ENCODE measurements around the gene PPL. TPM values are rescaled to one million over a fixed set of nuclear protein-coding genes. Genes with fewer than 3 reads are reported as not detected.

PPL gene
- total and polyA plus RNA-seq, 2 of the 8 experiments (the other 6 are each of a cell fraction or from before 2014, with no cell fraction given): 11.3 to 29.5 TPM

DNA sequence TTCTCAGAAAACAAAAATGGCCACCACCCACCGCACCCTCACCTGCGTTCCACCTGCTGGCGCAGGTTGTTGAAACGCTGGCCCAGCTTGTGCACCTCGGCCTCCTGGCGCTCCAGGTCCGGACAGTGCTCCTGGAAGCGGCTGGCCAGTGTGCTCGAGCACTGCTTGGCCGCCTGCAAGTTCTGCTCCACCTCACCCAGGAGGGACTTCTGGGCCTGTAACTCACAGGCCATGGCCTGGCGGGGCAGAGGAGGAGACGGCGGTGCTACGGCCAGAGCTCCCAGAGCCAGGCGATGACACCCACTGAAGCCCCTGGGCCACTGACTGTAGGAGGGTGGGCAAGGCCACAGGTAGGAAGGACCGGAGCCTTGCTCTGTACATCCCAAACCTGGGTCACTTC is 46.3 kb downstream of the PPL start:
- Histone ChIP-seq H3K79me2 (ENCODE audit: control insufficient read depth in 1 of 2, insufficient read depth in 2 of 2, low read length in 2 of 2) (no peaks in the 10 kb centered on the region), H3K79me1 (ENCODE audit: low read depth, low read length) (no peaks in the 10 kb centered on the region), H3K56ac (replicated peaks; ENCODE audit: insufficient read length, low read depth, low read length) (no peak overlapping the region), H4K5ac (ENCODE audit: insufficient read length, low read depth, low read length) (no peak overlapping the region), H4K20me1 (replicated peaks in 1 of 2; ENCODE audit: control insufficient read depth in 1 of 2, insufficient read depth in 2 of 2, low read length in 2 of 2) (peaks cover 0 to 3% of the 10 kb centered on the region in 2 experiments), H3K23ac (ENCODE audit: insufficient read length) (no peak overlapping the region), H3K4ac (replicated peaks; ENCODE audit: insufficient read length, low read depth, low read length) (no peak overlapping the region), H2AK5ac (ENCODE audit: low read depth, low read length) (no peak overlapping the region), H3K23me2 (ENCODE audit: low read depth, low read length) (no peaks in the 10 kb centered on the region), H3K27me3 (replicated peaks in 1 of 4; ENCODE audit: control insufficient read depth in 3 of 4, extremely low read depth in 1 of 4, insufficient read depth in 3 of 4, low read length in 3 of 4) (no peaks in the 10 kb centered on the region), H4K91ac (replicated peaks; ENCODE audit: insufficient read length, low read length) (no peak overlapping the region), H2BK20ac (ENCODE audit: low read length) (no peak overlapping the region), H3K4me1 (replicated peaks in 1 of 4; ENCODE audit: control insufficient read depth in 3 of 4, insufficient read depth in 4 of 4, low read length in 3 of 4) (no peaks in the 10 kb centered on the region), H2AFZ (ENCODE audit: low read length) (no peak overlapping the region), H3K4me3 (ENCODE audit: extremely low read depth in 1 of 4, insufficient read depth in 2 of 4, low read depth in 3 of 4, low read length in 4 of 4) (no peak overlapping the region), H2BK12ac (ENCODE audit: low read depth, low read length) (no peak overlapping the region), H3K9ac (replicated peaks in 1 of 4; ENCODE audit: extremely low read depth in 1 of 4, low read depth in 3 of 4, low read length in 3 of 4) (no peak overlapping the region), H2BK15ac (ENCODE audit: low read length) (no peak overlapping the region), H2BK120ac (replicated peaks; ENCODE audit: low read depth, low read length) (no peak overlapping the region), H3K4me2 (ENCODE audit: insufficient read depth in 1 of 2, low read depth in 2 of 2, low read length in 2 of 2) (no peak overlapping the region), H3K27ac (ENCODE audit: low read depth, low read length) (no peak overlapping the region), H4K8ac (ENCODE audit: extremely low read depth, insufficient read depth, low read length) (no peak overlapping the region), H3K9me3 (ENCODE audit: insufficient read depth in 2 of 2, low read depth in 1 of 2, low read length in 1 of 2) (no peaks in the 10 kb centered on the region), H3K14ac (ENCODE audit: insufficient read length) (no peak overlapping the region), H2BK5ac (ENCODE audit: low read depth, low read length) (no peak overlapping the region), H3K18ac (ENCODE audit: extremely low read depth, low read length) (no peak overlapping the region), H3K36me3 (ENCODE audit: control insufficient read depth in 2 of 4, insufficient read depth in 4 of 4, low read length in 3 of 4) (peaks cover 5 to 47% (median 26%) of the 10 kb centered on the region in 4 experiments; a peak in 5 of 8 replicates)
- WGBS, 2 experiments (ENCODE audit: extremely low coverage in 1 of 2, insufficient coverage in 1 of 2, insufficient read length in 1 of 2, insufficient replicate concordance in 2 of 2, low coverage in 1 of 2, low lambda C conversion rate in 2 of 2, missing lambda C conversion rate in 1 of 2): 95% methylated on average over 16 of the region's 16 CpGs; no CpG with 5 or more reads in 1 of the 2 experiments
- CTCF ChIA-PET (ENCODE audit: partially characterized antibody): interaction anchor here (0.9 to 3.5 kb wide), 3 partner anchors 49 to 66 kb away, joined by 3 to 15 read pairs (median 5); no protein-coding TSS in a partner anchor
- POLR2A ChIA-PET (ENCODE audit: partially characterized antibody): interaction anchor here (1.0 to 1.6 kb wide), 3 partner anchors 17 to 57 kb away, joined by 3 to 5 read pairs (median 3); no protein-coding TSS in a partner anchor
- DNase-seq (ENCODE audit: low read depth in 1 of 2, low spot score in 2 of 2): no peak
- FAIRE-seq: no peak
- TF ChIP-seq KDM5A (IDR thresholded peaks at IDR 0.05; ENCODE audit: low read length): no peak
- no peak for TF ChIP-seq TAF1 (IDR thresholded peaks at IDR 0.05; ENCODE audit: low read depth, low read length)
- TF ChIP-seq MAFK (IDR thresholded peaks at IDR 0.05; ENCODE audit: low read depth, low read length): no peak
- TF ChIP-seq NANOG (IDR thresholded peaks at IDR 0.05; ENCODE audit: insufficient read depth, low read depth, low read length, poor library complexity, severe bottlenecking): no peak
- no peak for TF ChIP-seq CEBPB (IDR thresholded peaks at IDR 0.05; ENCODE audit: low read depth, low read length)
- no peak for TF ChIP-seq POU5F1 (IDR thresholded peaks at IDR 0.05; ENCODE audit: low read depth, low read length)
- TF ChIP-seq SP1 (IDR thresholded peaks at IDR 0.05; ENCODE audit: low read depth, low read length): no peak
- no peak for TF ChIP-seq RBBP5 (IDR thresholded peaks at IDR 0.05; ENCODE audit: borderline replicate concordance, low read depth, low read length)
- no peak for TF ChIP-seq ZNF274 (IDR thresholded peaks at IDR 0.05; ENCODE audit: borderline replicate concordance, extremely low read depth, low read length)
- TF ChIP-seq RAD21 (IDR thresholded peaks at IDR 0.05 in 1 of 2, conservative IDR thresholded peaks at IDR 0.05 in 1 of 2; ENCODE audit: low read depth in 2 of 2, low read length in 2 of 2): no peak
- no peak for TF ChIP-seq RFX5 (IDR thresholded peaks at IDR 0.05; ENCODE audit: borderline replicate concordance, low read depth, low read length)
- TF ChIP-seq FOSL1 (IDR thresholded peaks at IDR 0.05; ENCODE audit: insufficient read depth, low read depth, low read length): no peak
- TF ChIP-seq, protein P1, sequence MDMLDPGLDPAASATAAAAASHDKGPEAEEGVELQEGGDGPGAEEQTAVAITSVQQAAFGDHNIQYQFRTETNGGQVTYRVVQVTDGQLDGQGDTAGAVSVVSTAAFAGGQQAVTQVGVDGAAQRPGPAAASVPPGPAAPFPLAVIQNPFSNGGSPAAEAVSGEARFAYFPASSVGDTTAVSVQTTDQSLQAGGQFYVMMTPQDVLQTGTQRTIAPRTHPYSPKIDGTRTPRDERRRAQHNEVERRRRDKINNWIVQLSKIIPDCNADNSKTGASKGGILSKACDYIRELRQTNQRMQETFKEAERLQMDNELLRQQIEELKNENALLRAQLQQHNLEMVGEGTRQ (IDR thresholded peaks at IDR 0.05; ENCODE audit: low read length): no peak

All from H1 (cell line).